CD1c-positive myeloid dendritic cell (primary cell): ENCODE results near the gene AIG1.
"Not testable (repeated sequence)": the region's sequence is repeated elsewhere in the genome, so short reads cannot be mapped to it uniquely, and the experiment has no call there.

ENCODE experiments used
- DNase-seq: peaks from one replicate; pipeline ENCODE4 v3.0.0-alpha.2; 2016; ENCODE audit errors: extremely low spot score

Gene AIG1

GRCh38 chr6:143267760-143268159 is 207.1 kb downstream of the AIG1 start:
- DNase-seq = no peak

- no peak for DNase-seq
Measured at GRCh38 chr6:143268439-143268838, 207.8 kb downstream of the AIG1 start.

GRCh38 chr6:143270026-143270425 is 209.3 kb downstream of the AIG1 start:
- no peak for DNase-seq

- DNase-seq = no peak
Measured at GRCh38 chr6:143271024-143271423, 210.3 kb downstream of the AIG1 start.

GRCh38 chr6:143276436-143276835 is 215.7 kb downstream of the AIG1 start:
- DNase-seq = peak; percentile 32

GRCh38 chr6:143279385-143279784 is 218.7 kb downstream of the AIG1 start:
- DNase-seq = no peak

- DNase-seq = no peak
Measured at GRCh38 chr6:143283887-143284645, 223.4 kb downstream of the AIG1 start.

- no peak for DNase-seq
Measured at GRCh38 chr6:143286251-143286795, 225.6 kb downstream of the AIG1 start.

- no peak for DNase-seq
Measured at GRCh38 chr6:143288923-143289322, 228.2 kb downstream of the AIG1 start.

GRCh38 chr6:143290206-143290605 is 229.5 kb downstream of the AIG1 start:
- no peak for DNase-seq

- no peak for DNase-seq
Measured at GRCh38 chr6:143293523-143293922, 232.8 kb downstream of the AIG1 start.

- DNase-seq = no peak
Measured at GRCh38 chr6:143294265-143294860, 233.7 kb downstream of the AIG1 start.

GRCh38 chr6:143295932-143296331 is 235.2 kb downstream of the AIG1 start:
- DNase-seq = no peak

- no peak for DNase-seq
Measured at GRCh38 chr6:143298071-143298470, 237.4 kb downstream of the AIG1 start.

GRCh38 chr6:143299253-143300166 is 238.8 kb downstream of the AIG1 start:
- no peak for DNase-seq

GRCh38 chr6:143301188-143301587 is 240.5 kb downstream of the AIG1 start:
- no peak for DNase-seq

- DNase-seq = not testable (repeated sequence)
Measured at GRCh38 chr6:143307760-143308159, 247.1 kb downstream of the AIG1 start.

- DNase-seq = no peak
Measured at GRCh38 chr6:143313163-143313562, 252.5 kb downstream of the AIG1 start.

- no peak for DNase-seq
Measured at GRCh38 chr6:143321491-143322086, 260.9 kb downstream of the AIG1 start.

- no peak for DNase-seq
Measured at GRCh38 chr6:143322386-143322785, 261.7 kb downstream of the AIG1 start.

GRCh38 chr6:143323729-143324470 is 263.2 kb downstream of the AIG1 start:
- no peak for DNase-seq
